ENCODE results near the gene KRT17. TPM values are rescaled to one million over a fixed set of nuclear protein-coding genes. Genes with fewer than 3 reads are reported as not detected.

Gene KRT17
- 0.66 and 5.2 TPM in 2 replicates for total RNA-seq

GRCh38 chr17:41624208-41625101, at the start of gene KRT17:
Gene KRT17, minus strand, starts transcription at chr17:41624575. Its CDS starts 66 bp downstream, at chr17:41624509.

GRCh38 chr17:41612376-41613160, 11.8 kb downstream of the KRT17 start, which contains the start of gene KRT16:
Gene KRT16, minus strand, starts transcription at chr17:41612767. Its CDS starts 79 bp downstream, at chr17:41612688.

GRCh38 chr17:41586863-41587495, 37.4 kb downstream of the KRT17 start, which contains the start of gene KRT14:
Gene KRT14, minus strand, starts transcription at chr17:41586895. Its CDS starts 61 bp downstream, at chr17:41586834.

GRCh38 chr17:41571561-41572434, 52.6 kb downstream of the KRT17 start, which contains the start of gene KRT9:
Gene KRT9, minus strand, starts transcription at chr17:41572059. Its CDS starts 67 bp downstream, at chr17:41571992.

Other genes with a start within 250 kb of the KRT17 start
- gene KRT34, start 242.3 kb downstream of the KRT17 start, total RNA-seq: 2.2 and 4.7 TPM in 2 replicates
- gene KRT31, start 227.0 kb downstream of the KRT17 start, total RNA-seq: not detected in 2 replicates
- gene KRT37, start 200.0 kb downstream of the KRT17 start, total RNA-seq: not detected in 2 replicates
- gene KRT38, start 183.6 kb downstream of the KRT17 start, total RNA-seq: under 0.01 TPM in 1 of 2 replicates, not detected in the other
- not detected in 2 replicates for gene KRT32, start 157.2 kb downstream of the KRT17 start, total RNA-seq
- gene KRT35, start 143.4 kb downstream of the KRT17 start, total RNA-seq: not detected in 2 replicates
- gene KRT36, start 134.7 kb downstream of the KRT17 start, total RNA-seq: 0.22 TPM in 1 of 2 replicates, not detected in the other
- gene KRT13, start 119.0 kb downstream of the KRT17 start, total RNA-seq: not detected in 2 replicates
- 3.3 TPM in 1 of 2 replicates, not detected in the other for gene KRT15, start 105.7 kb downstream of the KRT17 start, total RNA-seq
- gene KRT19, start 96.3 kb downstream of the KRT17 start, total RNA-seq: 154 and 259 TPM in 2 replicates
- not detected in 2 replicates for gene KRT9, start 52.5 kb downstream of the KRT17 start, total RNA-seq
- 1.0 TPM in 1 of 2 replicates, not detected in the other for gene KRT14, start 37.7 kb downstream of the KRT17 start, total RNA-seq
- not detected in 2 replicates for gene KRT16, start 11.8 kb downstream of the KRT17 start, total RNA-seq
- 88.9 and 135 TPM in 2 replicates for gene EIF1, start 64.3 kb upstream of the KRT17 start, total RNA-seq
- gene GAST, start 87.8 kb upstream of the KRT17 start, total RNA-seq: not detected in 2 replicates
- gene HAP1, start 110.1 kb upstream of the KRT17 start, total RNA-seq: 0.14 and 0.44 TPM in 2 replicates
- gene JUP, start 162.1 kb upstream of the KRT17 start, total RNA-seq: 241 and 249 TPM in 2 replicates
- gene P3H4, start 187.4 kb upstream of the KRT17 start, total RNA-seq: 67.0 and 95.6 TPM in 2 replicates
- gene FKBP10, start 188.4 kb upstream of the KRT17 start, total RNA-seq: 283 and 563 TPM in 2 replicates
- gene NT5C3B, start 211.7 kb upstream of the KRT17 start, total RNA-seq: 78.0 and 79.9 TPM in 2 replicates
- under 0.01 TPM in 1 of 2 replicates, not detected in the other for gene KLHL10, start 213.2 kb upstream of the KRT17 start, total RNA-seq
- gene KLHL11, start 240.8 kb upstream of the KRT17 start, total RNA-seq: 27.4 and 44.2 TPM in 2 replicates

Measured in placental pericyte (primary cell).